ENCODE data around the gene TGFBRAP1.

TGFBRAP1 gene

DNA sequence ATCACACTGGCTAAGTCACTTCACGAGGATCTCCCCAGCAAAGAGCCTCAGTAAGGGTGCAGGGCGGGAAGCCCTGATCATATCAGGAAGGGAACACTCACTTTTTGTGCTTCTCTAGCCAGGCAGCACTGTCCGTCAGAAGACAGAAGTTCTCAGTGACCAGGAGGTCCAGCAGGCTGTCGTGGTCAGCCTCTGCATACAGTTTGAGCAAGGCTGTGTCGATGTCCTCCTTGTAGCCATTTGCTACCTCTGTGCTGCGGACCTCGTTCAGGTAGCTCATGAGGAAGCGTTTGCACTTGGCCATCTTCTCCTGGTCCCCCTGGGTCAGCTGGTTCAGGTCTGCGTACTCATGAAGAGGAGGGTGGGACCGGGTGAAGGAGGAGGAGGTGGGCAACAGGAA lies 49.3 kb downstream of the TGFBRAP1 start:
- CTCF ChIA-PET: no interaction called here
- TF ChIP-seq CTBP1 (IDR thresholded peaks at IDR 0.05; ENCODE audit: borderline replicate concordance) (no peak), ZNF384 (IDR thresholded peaks at IDR 0.05) (no peak), BHLHE40 (IDR thresholded peaks at IDR 0.05; ENCODE audit: borderline replicate concordance) (no peak), FOXA1 (IDR thresholded peaks at IDR 0.05) (no peak), FOXM1 (IDR thresholded peaks at IDR 0.05; ENCODE audit: borderline replicate concordance) (no peak)
- POLR2A ChIA-PET: no interaction called here
- DNase-seq (ENCODE audit: extremely low spot score): no peak

DNA sequence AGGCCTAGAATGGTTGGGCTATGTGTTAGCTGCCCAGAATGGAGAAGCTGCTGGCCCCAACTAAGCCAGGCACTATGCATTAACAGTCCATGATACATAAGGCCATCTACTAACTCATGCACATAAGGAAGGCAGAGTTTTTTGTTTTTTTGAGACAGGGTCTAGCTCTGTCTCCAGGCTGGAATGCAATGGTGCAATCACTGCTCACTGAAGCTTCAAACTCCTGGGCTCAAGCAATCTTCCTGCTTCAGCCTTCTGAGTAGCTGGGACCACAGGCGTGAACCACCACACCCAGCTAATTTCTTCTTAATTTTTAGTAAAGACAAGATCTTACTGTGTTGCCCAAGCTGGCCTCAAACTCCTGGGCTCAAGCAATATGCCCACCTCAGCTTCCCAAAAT lies 50.4 kb downstream of the TGFBRAP1 start:
- ChIA-PET CTCF (interaction anchor here (0.9 kb wide), 1 partner anchor 9 kb away, joined by 6 read pairs; no protein-coding TSS in a partner anchor), POLR2A (no interaction called here)

DNA sequence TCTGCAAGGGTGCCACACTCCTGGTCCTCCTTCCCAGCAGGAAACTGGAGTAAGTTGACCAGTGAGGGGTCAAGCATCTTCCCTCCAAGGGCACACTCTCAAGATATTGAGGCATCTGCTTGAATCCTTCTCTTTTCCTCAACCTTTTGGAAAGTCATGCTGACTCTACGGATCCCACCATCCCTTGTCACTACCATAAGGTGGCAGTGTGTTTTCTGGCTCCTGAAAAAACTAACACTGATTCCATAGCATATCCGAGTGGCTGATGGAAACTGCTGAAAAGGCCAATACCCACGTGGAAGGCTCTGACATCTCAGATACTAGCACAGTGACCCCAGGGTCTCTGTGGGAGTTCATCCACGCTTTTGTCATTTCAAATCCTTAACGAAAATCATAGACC lies 50.9 kb downstream of the TGFBRAP1 start:
- POLR2A ChIA-PET: no interaction called here
- no peak for DNase-seq (ENCODE audit: extremely low spot score)
- TF ChIP-seq FOXA1 (IDR thresholded peaks at IDR 0.05) (no peak), ZNF384 (IDR thresholded peaks at IDR 0.05) (no peak), CTBP1 (IDR thresholded peaks at IDR 0.05; ENCODE audit: borderline replicate concordance) (no peak), SUZ12 (IDR thresholded peaks at IDR 0.05) (no peak), LEF1 (IDR thresholded peaks at IDR 0.05; ENCODE audit: borderline replicate concordance) (no peak), ARNT (IDR thresholded peaks at IDR 0.05) (no peak), ELF4 (IDR thresholded peaks at IDR 0.05) (no peak), TARDBP (IDR thresholded peaks at IDR 0.05) (no peak), HDGF (IDR thresholded peaks at IDR 0.05; ENCODE audit: borderline replicate concordance) (no peak)
- CTCF ChIA-PET: interaction anchor here (0.9 kb wide), 1 partner anchor 9 kb away, joined by 6 read pairs; no protein-coding TSS in a partner anchor

More for the DNA sequence above, 50.4 kb downstream of the TGFBRAP1 start:
- DNase-seq (ENCODE audit: extremely low spot score): no peak
- no peak for TF ChIP-seq ARNT (IDR thresholded peaks at IDR 0.05)
- TF ChIP-seq FOXK2 (IDR thresholded peaks at IDR 0.05): no peak

DNA sequence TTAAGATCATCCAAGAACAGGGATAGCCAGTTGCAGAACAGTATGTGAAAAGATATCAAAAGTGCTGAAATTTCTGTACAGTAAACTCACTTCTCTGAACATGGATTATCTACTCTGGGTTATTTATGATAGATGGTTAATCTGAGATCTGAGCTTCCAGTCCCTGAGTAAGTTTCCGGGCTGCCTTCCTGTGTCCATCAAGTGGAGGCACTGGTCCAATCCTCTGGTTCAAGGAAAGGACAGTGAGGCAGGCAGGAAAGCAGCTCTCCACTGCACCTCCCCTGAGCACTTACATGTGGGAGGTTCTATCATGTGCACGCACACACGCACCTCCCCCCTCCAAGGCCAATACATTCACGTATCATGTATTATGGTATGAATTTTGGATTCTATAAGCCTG lies 55.5 kb downstream of the TGFBRAP1 start:
- CTCF ChIA-PET: interaction anchor here (0.7 kb wide), 1 partner anchor 30 kb away, joined by 3 read pairs; no protein-coding TSS in a partner anchor
- no peak for DNase-seq (ENCODE audit: extremely low spot score)
- POLR2A ChIA-PET: no interaction called here
- no peak for TF ChIP-seq FOXK2 (IDR thresholded peaks at IDR 0.05)
- no peak for TF ChIP-seq FOXA1 (IDR thresholded peaks at IDR 0.05)
- TF ChIP-seq CTBP1 (IDR thresholded peaks at IDR 0.05; ENCODE audit: borderline replicate concordance): no peak
- TF ChIP-seq LEF1 (IDR thresholded peaks at IDR 0.05; ENCODE audit: borderline replicate concordance): no peak
- no peak for TF ChIP-seq SUZ12 (IDR thresholded peaks at IDR 0.05)
- no peak for TF ChIP-seq HDGF (IDR thresholded peaks at IDR 0.05; ENCODE audit: borderline replicate concordance)
- no peak for TF ChIP-seq ELF4 (IDR thresholded peaks at IDR 0.05)
- TF ChIP-seq ARNT (IDR thresholded peaks at IDR 0.05): no peak
- TF ChIP-seq L3MBTL2 (conservative IDR thresholded peaks at IDR 0.05): no peak
- TF ChIP-seq FOXM1 (IDR thresholded peaks at IDR 0.05; ENCODE audit: borderline replicate concordance): no peak
- TF ChIP-seq, protein P1, sequence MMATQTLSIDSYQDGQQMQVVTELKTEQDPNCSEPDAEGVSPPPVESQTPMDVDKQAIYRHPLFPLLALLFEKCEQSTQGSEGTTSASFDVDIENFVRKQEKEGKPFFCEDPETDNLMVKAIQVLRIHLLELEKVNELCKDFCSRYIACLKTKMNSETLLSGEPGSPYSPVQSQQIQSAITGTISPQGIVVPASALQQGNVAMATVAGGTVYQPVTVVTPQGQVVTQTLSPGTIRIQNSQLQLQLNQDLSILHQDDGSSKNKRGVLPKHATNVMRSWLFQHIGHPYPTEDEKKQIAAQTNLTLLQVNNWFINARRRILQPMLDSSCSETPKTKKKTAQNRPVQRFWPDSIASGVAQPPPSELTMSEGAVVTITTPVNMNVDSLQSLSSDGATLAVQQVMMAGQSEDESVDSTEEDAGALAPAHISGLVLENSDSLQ (IDR thresholded peaks at IDR 0.05): no peak
- no peak for TF ChIP-seq TARDBP (IDR thresholded peaks at IDR 0.05)
- TF ChIP-seq BHLHE40 (IDR thresholded peaks at IDR 0.05; ENCODE audit: borderline replicate concordance): no peak
- no peak for TF ChIP-seq NFRKB (IDR thresholded peaks at IDR 0.05)
- no peak for TF ChIP-seq SP1 (IDR thresholded peaks at IDR 0.05)
- TF ChIP-seq ZNF384 (IDR thresholded peaks at IDR 0.05): no peak

DNA sequence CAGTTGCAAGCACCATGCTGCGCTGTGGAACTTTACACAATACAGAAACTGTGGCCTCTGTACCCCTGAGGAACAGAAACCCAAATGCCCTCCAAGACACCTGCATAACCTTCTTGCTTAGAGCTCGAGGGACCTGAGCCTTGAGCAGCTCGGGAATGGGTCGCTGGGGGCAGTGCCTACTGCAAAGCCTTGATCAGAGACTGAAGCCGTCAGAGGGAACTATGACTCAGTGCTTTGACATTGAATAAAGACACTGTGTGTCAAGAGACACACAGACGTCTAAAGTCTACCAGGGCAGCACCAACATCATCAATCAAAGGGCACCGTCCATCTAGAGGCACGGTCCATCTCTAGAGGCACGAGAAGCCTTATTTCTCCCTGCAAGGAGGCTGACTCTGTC lies 57.4 kb downstream of the TGFBRAP1 start:
- CTCF ChIA-PET: no interaction called here

DNA sequence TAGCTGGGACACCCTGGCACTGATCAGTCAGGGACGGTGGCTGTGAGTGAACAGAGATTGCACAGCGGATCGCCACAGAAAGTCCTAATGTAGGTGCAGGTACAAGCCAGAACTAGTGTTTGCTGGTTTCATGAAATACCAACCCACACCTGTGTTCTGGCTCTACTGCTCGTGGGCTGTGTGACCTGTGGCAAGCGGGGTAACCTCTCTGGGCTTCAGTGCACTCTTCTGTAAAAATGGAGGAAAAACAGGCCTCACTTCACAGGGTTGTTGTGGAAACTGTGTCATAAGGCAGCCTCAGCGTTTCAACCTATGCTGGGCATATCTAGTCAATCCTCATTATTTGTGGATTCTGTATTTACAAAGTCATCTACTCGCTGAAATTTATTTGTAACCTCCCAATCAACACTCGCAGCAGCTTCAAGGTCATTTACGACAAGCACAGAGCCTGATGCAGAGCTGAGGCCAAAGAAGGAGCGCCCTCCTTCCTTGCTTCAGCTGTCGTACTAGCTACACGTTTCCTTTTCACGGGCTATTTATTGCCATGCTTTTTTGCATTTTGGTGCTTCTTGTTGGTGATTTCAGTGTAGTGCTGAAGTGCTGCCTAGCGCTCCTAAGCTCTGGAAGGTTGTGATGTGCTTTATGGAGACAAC lies 58.0 kb downstream of the TGFBRAP1 start:
- ChIA-PET POLR2A (no interaction called here), CTCF (interaction anchor here (0.7 kb wide), 1 partner anchor 17 kb away, joined by 3 read pairs; no protein-coding TSS in a partner anchor)
- DNase-seq (ENCODE audit: extremely low spot score): no peak
- TF ChIP-seq ZNF384 (IDR thresholded peaks at IDR 0.05) (no peak), L3MBTL2 (conservative IDR thresholded peaks at IDR 0.05) (no peak), SUZ12 (IDR thresholded peaks at IDR 0.05) (no peak), ELF4 (IDR thresholded peaks at IDR 0.05) (no peak), ARNT (IDR thresholded peaks at IDR 0.05) (no peak), FOXK2 (IDR thresholded peaks at IDR 0.05) (no peak), FOXA1 (IDR thresholded peaks at IDR 0.05) (no peak), TARDBP (IDR thresholded peaks at IDR 0.05) (no peak), FOXM1 (IDR thresholded peaks at IDR 0.05; ENCODE audit: borderline replicate concordance) (no peak), HDGF (IDR thresholded peaks at IDR 0.05; ENCODE audit: borderline replicate concordance) (no peak), SP1 (IDR thresholded peaks at IDR 0.05) (no peak), CTBP1 (IDR thresholded peaks at IDR 0.05; ENCODE audit: borderline replicate concordance) (no peak), NFRKB (IDR thresholded peaks at IDR 0.05) (no peak), BHLHE40 (IDR thresholded peaks at IDR 0.05; ENCODE audit: borderline replicate concordance) (no peak), LEF1 (IDR thresholded peaks at IDR 0.05; ENCODE audit: borderline replicate concordance) (no peak)
- TF ChIP-seq, protein P1 (IDR thresholded peaks at IDR 0.05): no peak

More for the DNA sequence above, 57.4 kb downstream of the TGFBRAP1 start:
- TF ChIP-seq, protein P1 (IDR thresholded peaks at IDR 0.05): no peak
- no peak for TF ChIP-seq LEF1 (IDR thresholded peaks at IDR 0.05; ENCODE audit: borderline replicate concordance)
- no peak for TF ChIP-seq CTBP1 (IDR thresholded peaks at IDR 0.05; ENCODE audit: borderline replicate concordance)
- no peak for TF ChIP-seq BHLHE40 (IDR thresholded peaks at IDR 0.05; ENCODE audit: borderline replicate concordance)
- no peak for TF ChIP-seq ELF4 (IDR thresholded peaks at IDR 0.05)
- TF ChIP-seq SP1 (IDR thresholded peaks at IDR 0.05): no peak
- no peak for TF ChIP-seq HDGF (IDR thresholded peaks at IDR 0.05; ENCODE audit: borderline replicate concordance)
- TF ChIP-seq ARNT (IDR thresholded peaks at IDR 0.05): no peak
- no peak for TF ChIP-seq TARDBP (IDR thresholded peaks at IDR 0.05)
- no peak for TF ChIP-seq FOXK2 (IDR thresholded peaks at IDR 0.05)
- no peak for TF ChIP-seq SUZ12 (IDR thresholded peaks at IDR 0.05)
- no peak for DNase-seq (ENCODE audit: extremely low spot score)
- POLR2A ChIA-PET: no interaction called here

Data from HEK293T (cell line).